Adipocyte (in vitro differentiated cells): Measurements from ENCODE around the gene MIAT.
A peak's percentile ranks its signal among the peaks of the same experiment; 100 is the strongest.
"Not testable (repeated sequence)": the region's sequence is repeated elsewhere in the genome, so short reads cannot be mapped to it uniquely, and the experiment has no call there.

Source experiments
- DNase-seq: peaks from one replicate; pipeline ENCODE4 v3.0.0-alpha.2; 2015; ENCODE audit warnings: low read depth
- H3K27me3 ChIP-seq: replicated peaks from 2 replicates; pipeline ENCODE4 v1.7.0; 2013; ENCODE audit warnings: mild to moderate bottlenecking, low read length, moderate library complexity; ENCODE audit not compliant: control insufficient read depth, insufficient read depth
- H3K36me3 ChIP-seq: 2 replicates; pipeline ENCODE4 v1.7.0; 2013; ENCODE audit warnings: low read length, mild to moderate bottlenecking, moderate library complexity; ENCODE audit not compliant: control insufficient read depth, insufficient read depth, severe bottlenecking
- H3K4me1 ChIP-seq: 2 replicates; pipeline ENCODE4 v1.7.0; 2013; ENCODE audit warnings: mild to moderate bottlenecking, low read length, moderate library complexity; ENCODE audit not compliant: control insufficient read depth, insufficient read depth
- H3K4me3 ChIP-seq: 2 replicates; pipeline ENCODE4 v1.7.0; 2013; ENCODE audit warnings: mild to moderate bottlenecking, low read length, moderate library complexity
- H3K9ac ChIP-seq: 2 replicates; pipeline ENCODE4 v1.7.0; 2013; ENCODE audit warnings: mild to moderate bottlenecking, low read length, moderate library complexity
- H3K9me3 ChIP-seq: 2 replicates; pipeline ENCODE4 v1.7.0; 2013; ENCODE audit warnings: mild to moderate bottlenecking, low read length, moderate library complexity; ENCODE audit not compliant: control insufficient read depth

Gene MIAT

GRCh38 chr22:26656891-26657851 is at the start of gene MIAT:
Gene MIAT, plus strand, starts transcription at chr22:26657588.
- peaks cover 50% of the 10 kb centered on the region for H3K27me3 ChIP-seq
- H3K36me3 ChIP-seq: no peaks in the 10 kb centered on the region
- peaks cover 3% of the 10 kb centered on the region for H3K4me1 ChIP-seq
- no peak within 1 kb of the TSS for H3K9ac ChIP-seq
- H3K4me3 ChIP-seq: no peak within 1 kb of the TSS
- no peaks in the 10 kb centered on the region for H3K9me3 ChIP-seq
- peak; percentile 52 for DNase-seq

GRCh38 chr22:26608129-26608528 is 49.3 kb upstream of the MIAT start:
- Histone ChIP-seq H3K4me1 (peaks cover 7% of the 10 kb centered on the region), H3K27me3 (peaks cover 19% of the 10 kb centered on the region), H3K9me3 (no peaks in the 10 kb centered on the region), H3K4me3 (no peak overlapping the region), H3K36me3 (no peaks in the 10 kb centered on the region), H3K9ac (no peak overlapping the region)
- DNase-seq: no peak

GRCh38 chr22:26609287-26609686 is 48.1 kb upstream of the MIAT start:
- H3K27me3 ChIP-seq: peaks cover 22% of the 10 kb centered on the region
- no peak overlapping the region for H3K9ac ChIP-seq
- H3K4me3 ChIP-seq: no peak overlapping the region
- H3K4me1 ChIP-seq: peaks cover 7% of the 10 kb centered on the region
- no peaks in the 10 kb centered on the region for H3K9me3 ChIP-seq
- no peaks in the 10 kb centered on the region for H3K36me3 ChIP-seq
- DNase-seq: no peak

GRCh38 chr22:26610072-26610958 is 47.1 kb upstream of the MIAT start:
- Histone ChIP-seq H3K36me3 (no peaks in the 10 kb centered on the region), H3K9ac (no peak overlapping the region), H3K27me3 (peaks cover 31% of the 10 kb centered on the region), H3K9me3 (no peaks in the 10 kb centered on the region), H3K4me1 (peaks cover 7% of the 10 kb centered on the region), H3K4me3 (no peak overlapping the region)
- DNase-seq: peak; percentile 86

GRCh38 chr22:26610996-26611395 is 46.4 kb upstream of the MIAT start:
- no peak overlapping the region for H3K9ac ChIP-seq
- H3K4me3 ChIP-seq: no peak overlapping the region
- no peaks in the 10 kb centered on the region for H3K36me3 ChIP-seq
- no peaks in the 10 kb centered on the region for H3K9me3 ChIP-seq
- H3K4me1 ChIP-seq: peaks cover 7% of the 10 kb centered on the region
- peaks cover 34% of the 10 kb centered on the region for H3K27me3 ChIP-seq
- DNase-seq: no peak

- peaks cover 7% of the 10 kb centered on the region for H3K4me1 ChIP-seq
- H3K36me3 ChIP-seq: no peaks in the 10 kb centered on the region
- peaks cover 51% of the 10 kb centered on the region for H3K27me3 ChIP-seq
- H3K4me3 ChIP-seq: no peak overlapping the region
- no peaks in the 10 kb centered on the region for H3K9me3 ChIP-seq
- no peak overlapping the region for H3K9ac ChIP-seq
- DNase-seq: no peak
These were observed 44.7 kb upstream of the MIAT start for GRCh38 chr22:26612652-26613051.

- H3K36me3 ChIP-seq, H3K4me1 ChIP-seq, H3K9ac ChIP-seq, H3K9me3 ChIP-seq, DNase-seq, H3K4me3 ChIP-seq: not testable (repeated sequence)
- H3K27me3 ChIP-seq: peaks cover 51% of the 10 kb centered on the region
These were observed 43.6 kb upstream of the MIAT start for GRCh38 chr22:26613753-26614152.

- no peaks in the 10 kb centered on the region for H3K36me3 ChIP-seq
- no peak for DNase-seq
- peaks cover 7% of the 10 kb centered on the region for H3K4me1 ChIP-seq
- H3K9me3 ChIP-seq: no peaks in the 10 kb centered on the region
- H3K4me3 ChIP-seq: no peak overlapping the region
- peaks cover 49% of the 10 kb centered on the region for H3K27me3 ChIP-seq
- no peak overlapping the region for H3K9ac ChIP-seq
These were observed 43.1 kb upstream of the MIAT start for GRCh38 chr22:26614322-26614721.

GRCh38 chr22:26615149-26615548 is 42.2 kb upstream of the MIAT start:
- no peak overlapping the region for H3K9ac ChIP-seq
- H3K4me1 ChIP-seq: peaks cover 7% of the 10 kb centered on the region
- no peak overlapping the region for H3K4me3 ChIP-seq
- no peaks in the 10 kb centered on the region for H3K36me3 ChIP-seq
- peaks cover 49% of the 10 kb centered on the region for H3K27me3 ChIP-seq
- no peak for DNase-seq
- no peaks in the 10 kb centered on the region for H3K9me3 ChIP-seq

GRCh38 chr22:26615830-26616435 is 41.5 kb upstream of the MIAT start:
- DNase-seq: no peak
- Histone ChIP-seq H3K4me3 (no peak overlapping the region), H3K4me1 (peaks cover 1% of the 10 kb centered on the region), H3K9ac (no peak overlapping the region), H3K27me3 (peaks cover 51% of the 10 kb centered on the region), H3K36me3 (no peaks in the 10 kb centered on the region), H3K9me3 (no peaks in the 10 kb centered on the region)

- H3K27me3 ChIP-seq: peaks cover 58% of the 10 kb centered on the region
- H3K9ac ChIP-seq: no peak overlapping the region
- H3K4me1 ChIP-seq: no peaks in the 10 kb centered on the region
- no peaks in the 10 kb centered on the region for H3K9me3 ChIP-seq
- no peaks in the 10 kb centered on the region for H3K36me3 ChIP-seq
- no peak for DNase-seq
- H3K4me3 ChIP-seq: no peak overlapping the region
These were observed 40.7 kb upstream of the MIAT start for GRCh38 chr22:26616650-26617049.
